Colonic mucosa (tissue), 4 donors: ENCODE results near the gene CLDN1. TPM values are rescaled to one million over a fixed set of nuclear protein-coding genes. Genes with fewer than 3 reads are reported as not detected.

ENCODE experiments used
- DNase-seq: peaks from one replicate; pipeline ENCODE4 v3.0.0-alpha.2; 2020
- H3K27ac ChIP-seq: fragments of 200-600 bp; one replicate; pipeline ENCODE4 v1.8.0; 2021
- H3K27me3 ChIP-seq: fragments of 200-600 bp; one replicate; pipeline ENCODE4 v1.8.0; 2021
- H3K36me3 ChIP-seq: fragments of 200-600 bp; one replicate; pipeline ENCODE4 v1.8.0; 2021
- H3K4me1 ChIP-seq: fragments of 200-600 bp; one replicate; pipeline ENCODE4 v1.8.0; 2021; ENCODE audit warnings: mild to moderate bottlenecking
- H3K4me3 ChIP-seq: fragments of 200-600 bp; one replicate; pipeline ENCODE4 v1.8.0; 2021
- H3K9ac ChIP-seq, 2 donors: one replicate each; pipeline ENCODE4 v1.7.0; 2013; ENCODE audit warnings: control low read depth in 2 of 2, low read depth in 2 of 2, low read length in 2 of 2
- H3K9me3 ChIP-seq: fragments of 200-600 bp; one replicate; pipeline ENCODE4 v1.8.0; 2021
- intact Hi-C: fragments of 100-400 bp; cut with DNase I; formaldehyde crosslinking; loops from one replicate; pipeline ENCODE4 v1.14.1; 2022
- total RNA-seq, 2 donors: library from RNA; stranded (reverse); fragmentation: NEBNext Ultra II Directional in 1 of 2; extraction: Animal tissue kit (Norgen Biotek cat#: 25700) in 1 of 2; gene quantifications; one replicate each; pipeline ENCODE4 v1.2.1, GENCODE V29; 2021
- TF ChIP-seq, protein P1 (sequence below): fragments of 200-600 bp; IDR thresholded peaks from one replicate; pipeline ENCODE4 v1.8.0; 2022; ENCODE audit warnings: antibody characterized with exemption, mild to moderate bottlenecking
- donor health status: healthy.
- donor health status: DM: no; HTN: no; CAD: no.
- donor health status: DM: no; HTN: no; CAD: no.

CLDN1 gene
- total RNA-seq, 2 donors from 2014 or later, result 2.2 to 2.4 TPM

DNA sequence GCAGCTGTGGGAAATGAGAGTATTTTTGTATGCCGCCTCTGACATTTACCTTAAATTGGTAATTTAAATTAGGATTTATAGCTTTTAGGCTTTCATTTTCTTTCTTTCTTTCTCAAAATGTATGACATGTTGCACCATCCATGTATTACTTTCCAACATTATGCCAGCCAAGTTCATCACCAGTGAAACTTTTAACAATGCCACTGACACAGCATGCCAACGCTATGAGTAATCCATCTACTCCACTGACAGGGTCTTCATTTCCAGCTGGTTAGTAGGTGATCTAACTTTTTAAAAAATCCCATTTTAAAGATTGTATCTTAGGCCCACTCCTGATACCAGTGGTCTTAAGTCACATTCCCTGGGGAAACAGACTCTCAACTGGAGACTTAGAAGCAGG, 43.9 kb upstream of the CLDN1 start:
- H3K4me1 ChIP-seq, result no peaks in the 10 kb centered on the region
- TF ChIP-seq, protein P1, sequence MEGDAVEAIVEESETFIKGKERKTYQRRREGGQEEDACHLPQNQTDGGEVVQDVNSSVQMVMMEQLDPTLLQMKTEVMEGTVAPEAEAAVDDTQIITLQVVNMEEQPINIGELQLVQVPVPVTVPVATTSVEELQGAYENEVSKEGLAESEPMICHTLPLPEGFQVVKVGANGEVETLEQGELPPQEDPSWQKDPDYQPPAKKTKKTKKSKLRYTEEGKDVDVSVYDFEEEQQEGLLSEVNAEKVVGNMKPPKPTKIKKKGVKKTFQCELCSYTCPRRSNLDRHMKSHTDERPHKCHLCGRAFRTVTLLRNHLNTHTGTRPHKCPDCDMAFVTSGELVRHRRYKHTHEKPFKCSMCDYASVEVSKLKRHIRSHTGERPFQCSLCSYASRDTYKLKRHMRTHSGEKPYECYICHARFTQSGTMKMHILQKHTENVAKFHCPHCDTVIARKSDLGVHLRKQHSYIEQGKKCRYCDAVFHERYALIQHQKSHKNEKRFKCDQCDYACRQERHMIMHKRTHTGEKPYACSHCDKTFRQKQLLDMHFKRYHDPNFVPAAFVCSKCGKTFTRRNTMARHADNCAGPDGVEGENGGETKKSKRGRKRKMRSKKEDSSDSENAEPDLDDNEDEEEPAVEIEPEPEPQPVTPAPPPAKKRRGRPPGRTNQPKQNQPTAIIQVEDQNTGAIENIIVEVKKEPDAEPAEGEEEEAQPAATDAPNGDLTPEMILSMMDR, result no peak
- H3K27ac ChIP-seq, result no peak overlapping the region
- H3K36me3 ChIP-seq, result no peaks in the 10 kb centered on the region
- no peak overlapping the region for H3K9ac ChIP-seq
- H3K27me3 ChIP-seq, result no peaks in the 10 kb centered on the region
- no peak for DNase-seq
- no peaks in the 10 kb centered on the region for H3K9me3 ChIP-seq
- intact Hi-C loops, result no loop called here
- H3K4me3 ChIP-seq, result no peak overlapping the region

DNA sequence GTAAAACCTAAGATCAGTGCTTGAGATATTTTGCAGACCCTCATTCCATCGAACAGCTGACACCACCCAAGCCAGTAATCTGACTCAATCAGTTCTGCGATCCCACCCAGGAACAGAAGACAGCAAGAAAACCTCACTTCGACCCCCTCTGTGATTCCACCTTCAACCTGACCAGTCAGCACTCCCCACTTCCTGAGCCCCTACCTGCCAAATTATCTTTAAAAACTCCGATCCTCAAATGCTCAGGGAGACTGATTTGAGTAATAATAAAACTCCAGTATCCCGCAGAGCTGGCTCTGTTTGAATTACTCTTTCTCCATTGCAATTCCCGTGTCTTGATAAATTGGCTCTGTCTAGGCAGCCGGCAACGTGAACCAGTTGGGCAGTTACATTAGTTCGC, 40.0 kb upstream of the CLDN1 start:
- Histone ChIP-seq H3K27me3 (no peaks in the 10 kb centered on the region), H3K27ac (no peak overlapping the region), H3K4me3 (no peak overlapping the region), H3K4me1 (no peaks in the 10 kb centered on the region), H3K36me3 (no peaks in the 10 kb centered on the region), H3K9ac (no peak overlapping the region), H3K9me3 (no peaks in the 10 kb centered on the region)
- no peak for DNase-seq
- TF ChIP-seq, protein P1, result no peak
- intact Hi-C loops, result no loop called here

DNA sequence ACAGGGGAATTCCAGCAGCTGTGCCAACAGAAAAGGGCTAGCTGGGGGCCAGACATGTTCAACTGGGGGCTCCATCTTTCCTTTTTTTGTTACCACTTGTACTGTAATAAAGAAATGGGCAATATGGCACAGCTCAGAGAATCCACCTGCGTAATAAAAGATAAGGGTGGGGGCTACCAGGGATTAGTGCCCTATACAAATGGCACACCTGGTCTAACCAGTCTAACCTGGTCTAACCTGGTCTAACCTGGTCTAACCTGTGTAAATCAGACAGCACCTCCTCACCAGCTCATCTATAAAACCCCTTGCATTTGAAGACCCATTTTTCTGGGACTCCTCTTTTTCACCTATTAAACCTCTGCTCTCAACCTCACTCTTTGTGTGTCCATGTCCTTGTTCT, 39.5 kb upstream of the CLDN1 start:
- Histone ChIP-seq H3K27me3 (no peaks in the 10 kb centered on the region), H3K9ac (no peak overlapping the region), H3K4me3 (no peak overlapping the region), H3K36me3 (no peaks in the 10 kb centered on the region), H3K9me3 (no peaks in the 10 kb centered on the region), H3K4me1 (no peaks in the 10 kb centered on the region), H3K27ac (no peak overlapping the region)
- TF ChIP-seq, protein P1, result no peak
- DNase-seq, result no peak
- intact Hi-C loops, result no loop called here

DNA sequence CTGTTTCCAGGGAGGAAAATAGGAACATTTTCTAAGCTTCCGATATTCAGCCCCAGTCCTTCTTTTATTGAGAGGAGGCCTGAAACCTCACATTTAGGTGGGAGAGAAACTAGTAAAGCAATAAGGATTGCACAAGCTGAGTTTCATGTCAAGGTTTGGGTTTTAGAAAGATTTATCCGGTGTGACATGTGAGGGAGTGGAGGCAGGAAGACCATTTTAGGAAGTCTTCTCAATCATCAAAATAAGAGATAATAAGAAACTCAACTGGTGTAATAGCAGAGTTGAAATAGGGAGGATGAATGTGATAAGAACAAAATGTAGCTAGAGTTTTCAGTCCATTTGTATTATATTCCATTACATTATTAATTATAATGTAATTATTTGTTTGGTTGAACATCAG, 38.0 kb upstream of the CLDN1 start:
- H3K4me1 ChIP-seq, result no peaks in the 10 kb centered on the region
- intact Hi-C loops, result no loop called here

DNA sequence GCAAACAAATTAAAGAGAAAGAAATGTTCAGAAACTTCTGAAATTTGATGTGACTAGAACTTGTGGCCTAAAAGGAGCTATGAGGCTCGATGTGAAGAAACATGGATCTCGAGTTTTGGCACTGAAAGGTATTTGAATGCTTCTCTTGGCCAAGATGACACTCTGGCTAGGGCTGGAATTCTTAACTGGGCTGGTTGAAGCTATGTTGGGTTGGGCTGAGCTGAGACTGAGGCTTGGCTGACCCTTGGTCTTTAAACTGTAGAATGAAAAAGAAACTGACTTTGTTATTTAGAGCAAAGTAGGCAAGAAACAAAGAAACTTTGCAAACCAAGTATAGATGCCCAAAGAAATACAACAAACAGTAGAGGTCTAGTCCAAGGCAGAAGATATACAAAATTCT, 37.6 kb upstream of the CLDN1 start:
- Histone ChIP-seq H3K9ac (no peak overlapping the region), H3K4me3 (no peak overlapping the region), H3K27ac (no peak overlapping the region), H3K4me1 (no peaks in the 10 kb centered on the region), H3K36me3 (no peaks in the 10 kb centered on the region), H3K9me3 (no peaks in the 10 kb centered on the region), H3K27me3 (no peaks in the 10 kb centered on the region)
- intact Hi-C loops, result no loop called here
- TF ChIP-seq, protein P1, result no peak
- DNase-seq, result no peak

More for the DNA sequence above, 38.0 kb upstream of the CLDN1 start:
- Histone ChIP-seq H3K27me3 (no peaks in the 10 kb centered on the region), H3K9ac (no peak overlapping the region), H3K27ac (no peak overlapping the region), H3K9me3 (no peaks in the 10 kb centered on the region), H3K4me3 (no peak overlapping the region), H3K36me3 (no peaks in the 10 kb centered on the region)
- DNase-seq, result no peak
- TF ChIP-seq, protein P1, result no peak

DNA sequence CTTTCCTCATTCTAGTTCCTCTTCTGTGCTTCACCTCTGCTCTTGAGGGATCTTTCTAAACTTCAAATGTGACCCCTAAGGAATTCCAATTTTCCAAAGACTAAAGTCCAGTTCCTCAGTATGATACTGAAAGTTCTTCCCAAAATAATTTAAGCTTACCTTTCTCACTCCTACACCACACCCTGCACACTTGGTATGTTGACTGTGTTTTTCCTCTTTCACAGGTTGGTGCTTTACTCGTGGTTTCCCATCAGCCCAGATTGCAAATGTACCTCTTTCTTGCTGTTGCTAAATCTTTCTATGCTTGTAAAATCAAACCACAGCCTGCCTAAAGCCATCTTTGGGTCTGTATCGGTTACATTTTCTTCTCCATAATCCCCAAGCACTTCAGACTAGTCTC, 35.2 kb upstream of the CLDN1 start:
- Histone ChIP-seq H3K9me3 (no peaks in the 10 kb centered on the region), H3K27ac (no peak overlapping the region), H3K36me3 (no peaks in the 10 kb centered on the region), H3K9ac (no peak overlapping the region), H3K4me1 (no peaks in the 10 kb centered on the region), H3K27me3 (no peaks in the 10 kb centered on the region), H3K4me3 (no peak overlapping the region)
- intact Hi-C loops, result no loop called here
- no peak for DNase-seq
- TF ChIP-seq, protein P1, result no peak
